22Rv1 (cell line): Measurements from ENCODE around the gene SLC25A43.

Experiments used
- CTCF ChIP-seq: fragments of 450-650 bp; IDR thresholded peaks from 2 replicates; pipeline ENCODE4 v1.5.1; 2017; ENCODE audit warnings: mild to moderate bottlenecking
- ZFX ChIP-seq: fragments of 450-650 bp; IDR thresholded peaks from 2 replicates; pipeline ENCODE4 v1.6.1; 2017; ENCODE audit warnings: antibody characterized with exemption, borderline replicate concordance

GRCh38 chrX:119398587-119398973 is 556 bp upstream of the SLC25A43 start:
- TF ChIP-seq CTCF: no peak
- TF ChIP-seq ZFX: no peak
